H9 (cell line): ENCODE results near the gene HMBS. TPM values are rescaled to one million over a fixed set of nuclear protein-coding genes. Genes with fewer than 3 reads are reported as not detected.
A peak's percentile ranks its signal among the peaks of the same experiment; 100 is the strongest.

Experiments
- DNase-seq: peaks from one replicate; pipeline ENCODE4 v3.0.0-alpha.2; 2017
- H2AFZ ChIP-seq: one replicate; pipeline ENCODE4 v1.6.1; 2013; ENCODE audit warnings: mild to moderate bottlenecking, low read length, control low read depth, moderate library complexity
- H2AK5ac ChIP-seq: 2 replicates; pipeline ENCODE4 v1.6.1; 2013; ENCODE audit warnings: low read length, control low read depth, mixed read lengths; ENCODE audit not compliant: insufficient read length
- H2BK120ac ChIP-seq: one replicate; pipeline ENCODE4 v1.6.1; 2013; ENCODE audit warnings: low read depth, mild to moderate bottlenecking, low read length, control low read depth, inconsistent platforms; ENCODE audit not compliant: poor library complexity, severe bottlenecking
- H2BK12ac ChIP-seq: 2 replicates; pipeline ENCODE4 v1.6.1; 2013; ENCODE audit warnings: low read length, control low read depth, mixed read lengths, low read depth; ENCODE audit not compliant: insufficient read length
- H2BK15ac ChIP-seq: 2 replicates; pipeline ENCODE4 v1.6.1; 2013; ENCODE audit warnings: low read depth, low read length, control low read depth
- H2BK20ac ChIP-seq: one replicate; pipeline ENCODE4 v1.6.1; 2013; ENCODE audit warnings: low read depth, mild to moderate bottlenecking, low read length, control low read depth, inconsistent platforms; ENCODE audit not compliant: poor library complexity, severe bottlenecking
- H2BK5ac ChIP-seq: 2 replicates; pipeline ENCODE4 v1.6.1; 2013; ENCODE audit warnings: low read length, control low read depth, mixed read lengths; ENCODE audit not compliant: insufficient read length
- H3K14ac ChIP-seq: 2 replicates; pipeline ENCODE4 v1.6.1; 2013; ENCODE audit warnings: low read length, control low read depth; ENCODE audit not compliant: insufficient read depth
- H3K18ac ChIP-seq: 2 replicates; pipeline ENCODE4 v1.6.1; 2013; ENCODE audit warnings: low read depth, mild to moderate bottlenecking, mixed read lengths, low read length, control low read depth; ENCODE audit not compliant: insufficient read length
- H3K23ac ChIP-seq: 2 replicates; pipeline ENCODE4 v1.6.1; 2013; ENCODE audit warnings: low read length, control low read depth, mixed read lengths, low read depth; ENCODE audit not compliant: insufficient read length
- H3K23me2 ChIP-seq: 2 replicates; pipeline ENCODE4 v1.6.1; 2013; ENCODE audit warnings: low read depth, mild to moderate bottlenecking, mixed read lengths, low read length, control low read depth; ENCODE audit not compliant: insufficient read length, poor library complexity, severe bottlenecking
- H3K27ac ChIP-seq: 2 replicates; pipeline ENCODE4 v1.5.1; 2013; ENCODE audit warnings: low read length, control low read depth, mixed read lengths, low read depth; ENCODE audit not compliant: insufficient read length
- H3K27me3 ChIP-seq: 2 replicates; pipeline ENCODE4 v1.6.1; 2013; ENCODE audit warnings: low read length, control low read depth, inconsistent platforms; ENCODE audit not compliant: insufficient read depth
- H3K4ac ChIP-seq: 2 replicates; pipeline ENCODE4 v1.6.1; 2013; ENCODE audit warnings: low read depth, mild to moderate bottlenecking, control low read depth, inconsistent platforms, low read length, moderate library complexity
- H3K4me1 ChIP-seq: 2 replicates; pipeline ENCODE4 v1.6.1; 2013; ENCODE audit warnings: low read length, control low read depth, inconsistent platforms; ENCODE audit not compliant: insufficient read depth
- H3K4me2 ChIP-seq: 2 replicates; pipeline ENCODE4 v1.6.1; 2013; ENCODE audit warnings: low read length, control low read depth, mixed read lengths; ENCODE audit not compliant: insufficient read length, insufficient read depth
- H3K56ac ChIP-seq: 2 replicates; pipeline ENCODE4 v1.6.1; 2013; ENCODE audit warnings: low read depth, mild to moderate bottlenecking, mixed read lengths, low read length, control low read depth; ENCODE audit not compliant: insufficient read length
- H3K79me1 ChIP-seq: 2 replicates; pipeline ENCODE4 v1.6.1; 2013; ENCODE audit warnings: low read depth, mild to moderate bottlenecking, moderate library complexity, low read length, control low read depth, inconsistent platforms; ENCODE audit not compliant: insufficient read depth, poor library complexity, severe bottlenecking
- H3K79me2 ChIP-seq: 2 replicates; pipeline ENCODE4 v1.6.1; 2013; ENCODE audit warnings: low read length, control low read depth, inconsistent platforms; ENCODE audit not compliant: insufficient read depth
- H3K9ac ChIP-seq: 2 replicates; pipeline ENCODE4 v1.6.1; 2013; ENCODE audit warnings: low read length, control low read depth, mixed read lengths; ENCODE audit not compliant: insufficient read length; ENCODE audit errors: extremely low read depth
- H3K9me3 ChIP-seq: one replicate; pipeline ENCODE4 v1.6.1; 2013; ENCODE audit warnings: low read depth, low read length, inconsistent platforms; ENCODE audit not compliant: control insufficient read depth
- H3T11ph ChIP-seq: one replicate; pipeline ENCODE4 v1.6.1; 2013; ENCODE audit warnings: mild to moderate bottlenecking, low read length, control low read depth, inconsistent platforms
- H4K20me1 ChIP-seq: one replicate; pipeline ENCODE4 v1.6.1; 2013; ENCODE audit not compliant: control insufficient read depth, insufficient read length, insufficient read depth
- H4K5ac ChIP-seq: 2 replicates; pipeline ENCODE4 v1.6.1; 2013; ENCODE audit warnings: low read depth, mild to moderate bottlenecking, mixed read lengths, low read length, control low read depth; ENCODE audit not compliant: insufficient read length
- H4K8ac ChIP-seq: replicated peaks from 2 replicates; pipeline ENCODE4 v1.6.1; 2013; ENCODE audit warnings: low read length, control low read depth, mixed read lengths, low read depth; ENCODE audit not compliant: insufficient read length
- H4K91ac ChIP-seq: 2 replicates; pipeline ENCODE4 v1.6.1; 2013; ENCODE audit warnings: low read depth, mild to moderate bottlenecking, moderate library complexity, mixed read lengths, low read length, control low read depth; ENCODE audit not compliant: insufficient read length
- H3K27ac Mint-ChIP-seq, 3 experiments: 2 replicates in 2 of 3; 3 replicates in 1 of 3; pipeline ENCODE4 v1.8.0; 2020 to 2021; ENCODE audit warnings: mixed read lengths in 3 of 3, mild to moderate bottlenecking in 1 of 3, moderate library complexity in 1 of 3
- H3K27me3 Mint-ChIP-seq: 2 replicates; pipeline ENCODE4 v1.8.0; 2021; ENCODE audit warnings: low read depth, mild to moderate bottlenecking, moderate library complexity, mixed read lengths
- H3K36me3 Mint-ChIP-seq, 3 experiments: 2 replicates in 2 of 3; 3 replicates in 1 of 3; pipeline ENCODE4 v1.8.0; 2020 to 2021; ENCODE audit warnings: low read depth in 3 of 3, mixed read lengths in 3 of 3; ENCODE audit not compliant: insufficient read depth in 1 of 3
- H3K4me1 Mint-ChIP-seq, 2 experiments: 2 replicates each; pipeline ENCODE4 v1.8.0; 2020; ENCODE audit warnings: mixed read lengths in 2 of 2
- H3K4me3 Mint-ChIP-seq, 2 experiments: 2 replicates in 1 of 2; 3 replicates in 1 of 2; pipeline ENCODE4 v1.8.0; 2020 to 2021; ENCODE audit warnings: mild to moderate bottlenecking in 2 of 2, mixed read lengths in 2 of 2, moderate library complexity in 1 of 2
- H3K9me3 Mint-ChIP-seq, 2 experiments: 2 replicates in 1 of 2; 3 replicates in 1 of 2; pipeline ENCODE4 v1.8.0; 2020; ENCODE audit warnings: mild to moderate bottlenecking in 2 of 2, mixed read lengths in 2 of 2, moderate library complexity in 1 of 2
- WGBS: extraction: QIAGEN DNeasy Blood & Tissue Kit; methylation state at CpG from one replicate; pipeline ENCODE4 v1.1.7; 2013; ENCODE audit warnings: missing lambda C conversion rate, low lambda C conversion rate, mixed read lengths; ENCODE audit not compliant: insufficient read length; ENCODE audit errors: extremely low coverage; 5-methylcytosine and 5-hydroxymethylcytosine counted together
- total RNA-seq: library from RNA; stranded (reverse); gene quantifications from 2 replicates; pipeline ENCODE4 v1.2.1, GENCODE V29; 2021
- TF ChIP-seq, protein P1 (sequence below): fragments of 200-600 bp; sonication (generic); conservative IDR thresholded peaks from 3 replicates; pipeline ENCODE4 v1.8.0; 2021; ENCODE audit warnings: antibody characterized with exemption, mild to moderate bottlenecking

Gene HMBS
- total RNA-seq, 1 experiment from 2014 or later, result 57.7 TPM

DNA sequence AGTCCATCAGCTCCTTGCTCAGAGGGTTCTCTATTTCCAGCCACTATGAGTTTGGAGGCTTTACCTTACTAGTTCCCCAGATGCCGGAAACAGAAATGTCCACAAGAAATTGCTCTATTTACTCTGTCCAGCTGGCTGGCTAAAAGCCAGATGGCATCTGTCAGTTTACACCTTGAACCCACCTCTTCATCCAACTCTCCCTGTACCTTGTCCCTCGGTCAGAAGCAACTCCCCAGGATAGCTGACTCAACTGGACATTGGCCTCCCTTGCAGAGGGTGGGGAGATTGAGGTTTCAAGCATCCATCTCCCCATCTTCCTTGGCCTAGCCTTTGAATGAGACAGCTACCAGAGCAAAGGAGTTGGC is 24.2 kb downstream of the HMBS start:
- H2BK20ac ChIP-seq, result no peak overlapping the region
- Mint-ChIP-seq H3K9me3 (no peaks in the 10 kb centered on the region; a peak in 1 of 5 replicates), H3K27me3 (peaks cover 16% of the 10 kb centered on the region), H3K27ac (no peak overlapping the region), H3K4me3 (peak overlapping the region; percentile 75 to 84), H3K4me1 (peaks cover 28% of the 10 kb centered on the region in 2 experiments), H3K36me3 (no peaks in the 10 kb centered on the region; a peak in 1 of 7 replicates)
- WGBS, result no CpG with 5 or more reads among the region's 2 CpGs
- H3K23ac ChIP-seq, result no peak overlapping the region
- H2BK12ac ChIP-seq, result no peak overlapping the region
- no peak overlapping the region for H2AFZ ChIP-seq
- H3K4ac ChIP-seq, result no peak overlapping the region
- no peak overlapping the region for H3K14ac ChIP-seq
- no peak overlapping the region for H2BK15ac ChIP-seq
- H3T11ph ChIP-seq, result no peak overlapping the region
- H4K20me1 ChIP-seq, result no peaks in the 10 kb centered on the region
- no peak overlapping the region for H4K91ac ChIP-seq
- peaks cover 5% of the 10 kb centered on the region; the same call in 1 of the 2 replicates for H3K27me3 ChIP-seq
- H2BK5ac ChIP-seq, result no peak overlapping the region
- no peak overlapping the region for H3K56ac ChIP-seq
- H4K5ac ChIP-seq, result no peak overlapping the region
- no peak overlapping the region for H3K18ac ChIP-seq
- no peak overlapping the region for H3K27ac ChIP-seq
- H3K4me2 ChIP-seq, result no peak overlapping the region
- H4K8ac ChIP-seq, result no peak overlapping the region
- no peaks in the 10 kb centered on the region for H3K79me1 ChIP-seq
- peaks cover 8% of the 10 kb centered on the region; the same call in 1 of the 2 replicates for H3K4me1 ChIP-seq
- no peaks in the 10 kb centered on the region for H3K9me3 ChIP-seq
- no peaks in the 10 kb centered on the region for H3K79me2 ChIP-seq
- no peak overlapping the region for H3K9ac ChIP-seq
- DNase-seq, result no peak
- H3K23me2 ChIP-seq, result peaks cover 10% of the 10 kb centered on the region
- no peak overlapping the region for H2AK5ac ChIP-seq
- TF ChIP-seq, protein P1, sequence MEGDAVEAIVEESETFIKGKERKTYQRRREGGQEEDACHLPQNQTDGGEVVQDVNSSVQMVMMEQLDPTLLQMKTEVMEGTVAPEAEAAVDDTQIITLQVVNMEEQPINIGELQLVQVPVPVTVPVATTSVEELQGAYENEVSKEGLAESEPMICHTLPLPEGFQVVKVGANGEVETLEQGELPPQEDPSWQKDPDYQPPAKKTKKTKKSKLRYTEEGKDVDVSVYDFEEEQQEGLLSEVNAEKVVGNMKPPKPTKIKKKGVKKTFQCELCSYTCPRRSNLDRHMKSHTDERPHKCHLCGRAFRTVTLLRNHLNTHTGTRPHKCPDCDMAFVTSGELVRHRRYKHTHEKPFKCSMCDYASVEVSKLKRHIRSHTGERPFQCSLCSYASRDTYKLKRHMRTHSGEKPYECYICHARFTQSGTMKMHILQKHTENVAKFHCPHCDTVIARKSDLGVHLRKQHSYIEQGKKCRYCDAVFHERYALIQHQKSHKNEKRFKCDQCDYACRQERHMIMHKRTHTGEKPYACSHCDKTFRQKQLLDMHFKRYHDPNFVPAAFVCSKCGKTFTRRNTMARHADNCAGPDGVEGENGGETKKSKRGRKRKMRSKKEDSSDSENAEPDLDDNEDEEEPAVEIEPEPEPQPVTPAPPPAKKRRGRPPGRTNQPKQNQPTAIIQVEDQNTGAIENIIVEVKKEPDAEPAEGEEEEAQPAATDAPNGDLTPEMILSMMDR, result no peak
- H2BK120ac ChIP-seq, result no peak overlapping the region
